CD14-positive monocyte (primary cell): ENCODE data around the gene CDCA4. TPM values are rescaled to one million over a fixed set of nuclear protein-coding genes. Genes with fewer than 3 reads are reported as not detected.

Experiments used
- DNase-seq, 3 donors: peaks; one replicate each; pipeline ENCODE4 v3.0.0-alpha.2; 2011 to 2022
- H2AFZ ChIP-seq: 2 replicates; pipeline ENCODE4 v1.6.0; 2012; ENCODE audit warnings: mild to moderate bottlenecking, low read depth, low read length, inconsistent platforms; ENCODE audit not compliant: insufficient read depth, poor library complexity, severe bottlenecking
- H3K27ac ChIP-seq, 2 donors: 1 replicate in 1 of 2; 2 replicates in 1 of 2; pipeline ENCODE4 v1.5.1; 2012 to 2013; ENCODE audit warnings: low read length in 2 of 2, control low read depth in 1 of 2, inconsistent platforms in 1 of 2, low read depth in 1 of 2, mild to moderate bottlenecking in 1 of 2
- H3K27me3 ChIP-seq, 2 donors: one replicate each; pipeline versions ENCODE4 v1.6.0 to v1.6.1; 2011 to 2013; ENCODE audit warnings: low read length in 2 of 2; ENCODE audit not compliant: control insufficient read depth in 2 of 2, insufficient read depth in 2 of 2
- H3K36me3 ChIP-seq, 2 donors: replicated peaks in 1 of 2; 1 replicate in 1 of 2; 2 replicates in 1 of 2; pipeline versions ENCODE4 v1.5.1 to v1.6.1; 2012 to 2013; ENCODE audit warnings: low read length in 2 of 2, control low read depth in 1 of 2, inconsistent platforms in 1 of 2, mild to moderate bottlenecking in 1 of 2; ENCODE audit not compliant: insufficient read depth in 2 of 2, control insufficient read depth in 1 of 2
- H3K4me1 ChIP-seq, 2 donors: 1 replicate in 1 of 2; 2 replicates in 1 of 2; pipeline versions ENCODE4 v1.5.1 to v1.6.1; 2012 to 2013; ENCODE audit warnings: low read length in 2 of 2, control low read depth in 1 of 2, inconsistent platforms in 1 of 2, mild to moderate bottlenecking in 1 of 2, moderate library complexity in 1 of 2; ENCODE audit not compliant: insufficient read depth in 2 of 2, control insufficient read depth in 1 of 2
- H3K4me2 ChIP-seq: replicated peaks from 2 replicates; pipeline ENCODE3; 2012; ENCODE audit warnings: low read length, moderate library complexity, mild to moderate bottlenecking; ENCODE audit not compliant: poor library complexity, severe bottlenecking; ENCODE audit errors: extremely low read depth
- H3K4me3 ChIP-seq, 3 experiments: fragments of 200-600 bp in 1 of 3; sonication (generic) in 1 of 3; replicated peaks in 1 of 3; 1 replicate in 2 of 3; 2 replicates in 1 of 3; pipeline ENCODE4 v1.5.1; 2011 to 2013; ENCODE audit warnings: low read length in 3 of 3, mild to moderate bottlenecking in 3 of 3, control low read depth in 2 of 3, low read depth in 2 of 3, inconsistent platforms in 1 of 3, moderate library complexity in 1 of 3
- H3K79me2 ChIP-seq: 2 replicates; pipeline ENCODE4 v1.6.0; 2012; ENCODE audit warnings: mild to moderate bottlenecking, control low read depth, inconsistent platforms, low read length, moderate library complexity; ENCODE audit not compliant: insufficient read depth
- H3K9ac ChIP-seq: 2 replicates; pipeline ENCODE4 v1.6.0; 2017; ENCODE audit warnings: low read length, mild to moderate bottlenecking; ENCODE audit not compliant: insufficient read depth, poor library complexity, severe bottlenecking
- H3K9me3 ChIP-seq, 2 donors: replicated peaks in 1 of 2; 1 replicate in 1 of 2; 2 replicates in 1 of 2; pipeline versions ENCODE4 v1.5.1 to v1.6.1; 2012 to 2013; ENCODE audit warnings: low read length in 2 of 2, control low read depth in 1 of 2; ENCODE audit not compliant: control insufficient read depth in 1 of 2, insufficient read depth in 1 of 2
- H4K20me1 ChIP-seq: 2 replicates; pipeline ENCODE4 v1.6.0; 2012; ENCODE audit warnings: mild to moderate bottlenecking, low read length, control low read depth, moderate library complexity; ENCODE audit not compliant: insufficient read depth
- H3K27ac Mint-ChIP-seq, 7 donors: one replicate each; pipeline ENCODE4 v1.8.0; 2020; ENCODE audit warnings: mild to moderate bottlenecking in 7 of 7, mixed read lengths in 7 of 7, moderate library complexity in 6 of 7, inconsistent platforms in 2 of 7
- H3K27me3 Mint-ChIP-seq, 3 donors: one replicate each; pipeline ENCODE4 v1.8.0; 2021 to 2022; ENCODE audit warnings: low read depth in 3 of 3, mild to moderate bottlenecking in 3 of 3, mixed read lengths in 3 of 3, moderate library complexity in 3 of 3, inconsistent platforms in 1 of 3
- H3K36me3 Mint-ChIP-seq, 2 donors: one replicate each; pipeline ENCODE4 v1.8.0; 2020; ENCODE audit warnings: mixed read lengths in 2 of 2, inconsistent platforms in 1 of 2, mild to moderate bottlenecking in 1 of 2
- H3K4me1 Mint-ChIP-seq: one replicate; pipeline ENCODE4 v1.8.0; 2020; ENCODE audit warnings: mild to moderate bottlenecking, mixed read lengths
- H3K4me3 Mint-ChIP-seq, 2 donors: one replicate each; pipeline ENCODE4 v1.8.0; 2020; ENCODE audit warnings: mild to moderate bottlenecking in 2 of 2, mixed read lengths in 2 of 2, moderate library complexity in 1 of 2
- H3K9me3 Mint-ChIP-seq, 7 donors: one replicate each; pipeline ENCODE4 v1.8.0; 2020 to 2022; ENCODE audit warnings: mixed read lengths in 7 of 7, mild to moderate bottlenecking in 6 of 7, moderate library complexity in 6 of 7, inconsistent platforms in 2 of 7
- WGBS: methylation state at CpG from one replicate; pipeline ENCODE4 v1.1.5; 2013; ENCODE audit warnings: missing lambda C conversion rate; ENCODE audit not compliant: insufficient coverage; 5-methylcytosine and 5-hydroxymethylcytosine counted together
- intact Hi-C, 2 donors: fragments of 100-400 bp; cut with micrococcal nuclease; formaldehyde crosslinking; loops; one replicate each; pipeline versions ENCODE4 v1.15.0 to v1.15.1; 2023
- polyA plus RNA-seq, 3 donors: library from polyadenylated mRNA; depleted of rRNA in 1 of 3; unstranded in 2 of 3; stranded (reverse) in 1 of 3; fragments of 300-500 nt in 2 of 3; fragments of >200 nt in 1 of 3; fragmentation: Illumina TruSeq in 2 of 3; gene quantifications; 1 replicate in 2 of 3; 2 replicates in 1 of 3; pipeline ENCODE4 v1.2.3, GENCODE V29; 2012 to 2021
- TF ChIP-seq, protein P1 (sequence below): fragments of 200-600 bp; IDR thresholded peaks from one replicate; pipeline ENCODE4 v1.8.0; 2022; ENCODE audit warnings: antibody characterized with exemption, mild to moderate bottlenecking

CDCA4 gene
- polyA plus RNA-seq, 3 donors = 8.6 to 12.0 (median 11.6) TPM

GRCh38 chr14:105042813-105043212 is 21.9 kb upstream of the CDCA4 start:
- DNase-seq = no peak
- Mint-ChIP-seq H3K27ac (no peak overlapping the region), H3K27me3 (peaks cover 4 to 8% (median 5%) of the 10 kb centered on the region in 3 donors), H3K36me3 (peaks cover 2 to 3% of the 10 kb centered on the region in 2 donors), H3K9me3 (peaks cover 0 to 2% (median 0%) of the 10 kb centered on the region in 7 donors), H3K4me3 (no peak overlapping the region), H3K4me1 (peaks cover 24% of the 10 kb centered on the region)
- no peaks in the 10 kb centered on the region for H3K9me3 ChIP-seq
- TF ChIP-seq, protein P1, sequence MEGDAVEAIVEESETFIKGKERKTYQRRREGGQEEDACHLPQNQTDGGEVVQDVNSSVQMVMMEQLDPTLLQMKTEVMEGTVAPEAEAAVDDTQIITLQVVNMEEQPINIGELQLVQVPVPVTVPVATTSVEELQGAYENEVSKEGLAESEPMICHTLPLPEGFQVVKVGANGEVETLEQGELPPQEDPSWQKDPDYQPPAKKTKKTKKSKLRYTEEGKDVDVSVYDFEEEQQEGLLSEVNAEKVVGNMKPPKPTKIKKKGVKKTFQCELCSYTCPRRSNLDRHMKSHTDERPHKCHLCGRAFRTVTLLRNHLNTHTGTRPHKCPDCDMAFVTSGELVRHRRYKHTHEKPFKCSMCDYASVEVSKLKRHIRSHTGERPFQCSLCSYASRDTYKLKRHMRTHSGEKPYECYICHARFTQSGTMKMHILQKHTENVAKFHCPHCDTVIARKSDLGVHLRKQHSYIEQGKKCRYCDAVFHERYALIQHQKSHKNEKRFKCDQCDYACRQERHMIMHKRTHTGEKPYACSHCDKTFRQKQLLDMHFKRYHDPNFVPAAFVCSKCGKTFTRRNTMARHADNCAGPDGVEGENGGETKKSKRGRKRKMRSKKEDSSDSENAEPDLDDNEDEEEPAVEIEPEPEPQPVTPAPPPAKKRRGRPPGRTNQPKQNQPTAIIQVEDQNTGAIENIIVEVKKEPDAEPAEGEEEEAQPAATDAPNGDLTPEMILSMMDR = no peak
- no peak overlapping the region for H3K9ac ChIP-seq
- peaks cover 32 to 38% of the 10 kb centered on the region in 2 donors for H3K4me1 ChIP-seq
- H2AFZ ChIP-seq = no peak overlapping the region
- H3K27me3 ChIP-seq = no peaks in the 10 kb centered on the region
- H3K4me2 ChIP-seq = no peak overlapping the region
- H3K36me3 ChIP-seq = peaks cover 0 to 4% of the 10 kb centered on the region in 2 donors
- H3K79me2 ChIP-seq = no peaks in the 10 kb centered on the region
- intact Hi-C loops = no loop called here
- H3K27ac ChIP-seq = no peak overlapping the region
- peaks cover 20% of the 10 kb centered on the region for H4K20me1 ChIP-seq
- H3K4me3 ChIP-seq = no peak overlapping the region
- WGBS = 95% methylated on average over 17 of the region's 17 CpGs

DNA sequence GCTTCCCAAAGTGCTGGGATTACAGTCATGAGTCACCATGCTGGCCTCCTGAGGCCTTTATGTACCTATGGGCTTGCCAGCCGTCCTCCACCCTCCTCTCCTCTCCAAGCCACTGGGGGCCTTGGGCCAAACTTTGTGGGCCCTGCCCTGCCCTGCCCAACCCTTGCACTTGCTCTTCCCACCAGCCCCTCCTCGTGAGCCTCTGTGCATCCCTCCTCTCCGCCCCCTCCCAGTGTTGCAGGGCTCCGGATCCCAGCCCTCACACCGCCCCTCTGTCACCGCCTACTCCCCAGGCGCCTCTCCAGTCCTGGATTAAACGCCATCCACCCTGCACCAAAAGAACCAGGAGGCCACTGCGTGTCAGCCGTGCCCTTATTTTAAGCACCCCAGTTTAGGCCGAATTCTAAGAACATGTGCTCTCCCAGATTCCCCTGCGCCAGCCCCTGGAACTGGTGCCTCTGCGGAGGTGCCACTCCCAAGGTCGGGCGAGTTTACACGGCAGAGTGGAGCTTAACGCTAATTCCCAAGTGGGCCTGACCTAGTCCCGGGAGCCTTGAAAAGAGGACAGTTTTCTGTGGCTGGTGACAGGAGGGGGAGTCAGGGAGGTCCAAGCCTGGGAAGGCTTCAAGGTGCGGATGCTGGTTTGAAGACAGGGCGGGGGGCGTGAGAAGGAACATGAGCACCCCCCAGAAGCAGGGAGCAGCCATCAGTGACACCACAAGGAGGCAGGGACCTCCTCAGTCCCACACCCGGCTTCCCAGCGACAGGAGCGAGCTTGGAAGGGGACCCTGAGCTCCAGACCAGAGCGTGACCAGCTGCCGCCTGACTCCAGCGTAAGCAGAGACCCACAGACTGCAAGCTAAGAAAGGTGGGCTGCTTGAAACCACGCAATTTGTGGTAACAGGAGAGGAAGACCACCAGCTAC is 21.2 kb upstream of the CDCA4 start:
- Mint-ChIP-seq H3K27me3 (peaks cover 7 to 10% (median 8%) of the 10 kb centered on the region in 3 donors), H3K4me3 (no peak overlapping the region), H3K36me3 (peaks cover 0 to 3% of the 10 kb centered on the region in 2 donors), H3K9me3 (peaks cover 0 to 2% (median 0%) of the 10 kb centered on the region in 7 donors), H3K4me1 (peaks cover 24% of the 10 kb centered on the region), H3K27ac (no peak overlapping the region)
- intact Hi-C loops = no loop called here
- TF ChIP-seq, protein P1 = no peak
- H3K4me2 ChIP-seq = no peak overlapping the region
- H3K27me3 ChIP-seq = no peaks in the 10 kb centered on the region
- no peaks in the 10 kb centered on the region for H3K79me2 ChIP-seq
- peak in 1 of 3 donors; percentile 33 for DNase-seq
- WGBS = 95% methylated on average over 25 of the region's 28 CpGs
- H3K27ac ChIP-seq = no peak overlapping the region
- peaks cover 32 to 38% of the 10 kb centered on the region in 2 donors for H3K4me1 ChIP-seq
- H3K9ac ChIP-seq = no peak overlapping the region
- H3K9me3 ChIP-seq = no peaks in the 10 kb centered on the region
- H3K36me3 ChIP-seq = no peaks in the 10 kb centered on the region
- H4K20me1 ChIP-seq = peaks cover 13% of the 10 kb centered on the region
- no peak overlapping the region for H2AFZ ChIP-seq
- H3K4me3 ChIP-seq = no peak overlapping the region
